ENCODE results near the gene SMIM7.

GRCh38 chr19:16605553-16605994 is 54.4 kb downstream of the SMIM7 start:
- TF ChIP-seq POLR2A (IDR thresholded peaks at IDR 0.05; ENCODE audit: insufficient read depth in 1 of 2, low read depth in 2 of 2, low read length in 2 of 2) = no peak
- TF ChIP-seq ZFP41 (CRISPR knock-in tag; IDR thresholded peaks at IDR 0.05; ENCODE audit: borderline replicate concordance) = no peak
- TF ChIP-seq KAT7 (CRISPR knock-in tag; IDR thresholded peaks at IDR 0.05; ENCODE audit: borderline replicate concordance) = no peak
- no peak for TF ChIP-seq CTCF (CRISPR knock-in tag; IDR thresholded peaks at IDR 0.05)
- TF ChIP-seq POLR2AphosphoS5 (IDR thresholded peaks at IDR 0.05; ENCODE audit: low read depth, low read length) = no peak
- TF ChIP-seq ZBTB49 (CRISPR knock-in tag; IDR thresholded peaks at IDR 0.05; ENCODE audit: borderline replicate concordance) = no peak
- no peak for TF ChIP-seq EP300 (IDR thresholded peaks at IDR 0.05; ENCODE audit: low read depth in 2 of 2, low read length in 2 of 2)
- TF ChIP-seq EP300 (CRISPR knock-in tag; IDR thresholded peaks at IDR 0.05; ENCODE audit: borderline replicate concordance) = no peak
- TF ChIP-seq TBP (CRISPR knock-in tag; IDR thresholded peaks at IDR 0.05) = no peak
- TF ChIP-seq JUND (CRISPR knock-in tag; IDR thresholded peaks at IDR 0.05) = no peak
- TF ChIP-seq HMGXB4 (CRISPR knock-in tag; IDR thresholded peaks at IDR 0.05; ENCODE audit: borderline replicate concordance in 1 of 2, low read depth in 1 of 2) = no peak
- TF ChIP-seq KLF16 (CRISPR knock-in tag; IDR thresholded peaks at IDR 0.05) = no peak
- TF ChIP-seq ZNF598 (CRISPR knock-in tag; IDR thresholded peaks at IDR 0.05; ENCODE audit: borderline replicate concordance) = no peak
- no peak for TF ChIP-seq RFX5 (IDR thresholded peaks at IDR 0.05; ENCODE audit: low read depth, low read length)
- no peak for TF ChIP-seq UBTF (CRISPR knock-in tag; IDR thresholded peaks at IDR 0.05)
